BLaER1 treated with 17β-estradiol and CSF1 and Interleukin-3, amounts not matched to agents 10 nM and 100 nM (cell line): ENCODE data around the gene PARD3B.

Experiments used
- H3K27ac ChIP-seq, 11 experiments: shearing (Covaris generic); formaldehyde crosslinking; 2 replicates each; pipeline ENCODE4 v1.8.1; 2022
- H3K27me3 ChIP-seq, 11 experiments: shearing (Covaris generic); formaldehyde crosslinking; 2 replicates each; pipeline ENCODE4 v1.8.1; 2022
- H3K36me3 ChIP-seq, 11 experiments: shearing (Covaris generic); formaldehyde crosslinking; 2 replicates each; pipeline ENCODE4 v1.8.1; 2022
- H3K4me1 ChIP-seq, 10 experiments: shearing (Covaris generic); formaldehyde crosslinking; 2 replicates each; pipeline ENCODE4 v1.8.1; 2022
- H3K4me2 ChIP-seq, 11 experiments: shearing (Covaris generic); formaldehyde crosslinking; 2 replicates each; pipeline ENCODE4 v1.8.1; 2022
- H3K4me3 ChIP-seq, 10 experiments: shearing (Covaris generic); formaldehyde crosslinking; 2 replicates each; pipeline ENCODE4 v1.8.1; 2022
- H3K9ac ChIP-seq, 11 experiments: shearing (Covaris generic); formaldehyde crosslinking; 2 replicates each; pipeline ENCODE4 v1.8.1; 2022
- H3K9me3 ChIP-seq, 11 experiments: shearing (Covaris generic); formaldehyde crosslinking; replicated peaks in 1 of 11; 2 replicates each; pipeline ENCODE4 v1.8.1; 2022
- H4K20me1 ChIP-seq, 11 experiments: shearing (Covaris generic); formaldehyde crosslinking; 2 replicates each; pipeline ENCODE4 v1.8.1; 2022
- Cebpa-rat ChIP-seq, 11 experiments: shearing (Covaris generic); IDR thresholded peaks; 2 replicates each; pipeline ENCODE4 v1.8.1; 2022

The PARD3B gene

GRCh38 chr2:204663816-204664425, 118.6 kb downstream of the PARD3B start:
- Histone ChIP-seq H3K4me2 (no peak overlapping the region), H3K27ac (no peak overlapping the region), H3K9ac (no peak overlapping the region)

GRCh38 chr2:204664708-204665121, 119.4 kb downstream of the PARD3B start:
- Histone ChIP-seq H3K9me3 (no peaks in the 10 kb centered on the region), H3K4me1 (no peaks in the 10 kb centered on the region), H3K4me3 (no peak overlapping the region), H3K27ac (no peak overlapping the region), H3K4me2 (no peak overlapping the region), H3K9ac (no peak overlapping the region), H4K20me1 (no peaks in the 10 kb centered on the region), H3K36me3 (no peaks in the 10 kb centered on the region), H3K27me3 (no peaks in the 10 kb centered on the region)
- TF ChIP-seq Cebpa-rat (IDR thresholded peaks at IDR 0.05) = no peak

More at GRCh38 chr2:204663816-204664425, 118.6 kb downstream of the PARD3B start:
- Histone ChIP-seq H4K20me1 (no peaks in the 10 kb centered on the region), H3K9me3 (no peaks in the 10 kb centered on the region), H3K36me3 (no peaks in the 10 kb centered on the region), H3K27me3 (no peaks in the 10 kb centered on the region), H3K4me3 (no peak overlapping the region), H3K4me1 (no peaks in the 10 kb centered on the region)
- TF ChIP-seq Cebpa-rat (IDR thresholded peaks at IDR 0.05) = no peak

GRCh38 chr2:204665207-204665606, 119.9 kb downstream of the PARD3B start:
- H3K27ac ChIP-seq = no peak overlapping the region
- H3K9ac ChIP-seq = no peak overlapping the region
- no peak for TF ChIP-seq Cebpa-rat (IDR thresholded peaks at IDR 0.05)
- H3K9me3 ChIP-seq = no peaks in the 10 kb centered on the region
- no peaks in the 10 kb centered on the region for H3K4me1 ChIP-seq
- no peak overlapping the region for H3K4me3 ChIP-seq
- no peaks in the 10 kb centered on the region for H3K36me3 ChIP-seq
- H4K20me1 ChIP-seq = no peaks in the 10 kb centered on the region
- H3K27me3 ChIP-seq = no peaks in the 10 kb centered on the region
- H3K4me2 ChIP-seq = no peak overlapping the region

GRCh38 chr2:204665771-204666170, 120.5 kb downstream of the PARD3B start:
- Histone ChIP-seq H4K20me1 (no peaks in the 10 kb centered on the region), H3K27me3 (no peaks in the 10 kb centered on the region), H3K9ac (no peak overlapping the region), H3K27ac (no peak overlapping the region), H3K4me2 (no peak overlapping the region), H3K36me3 (no peaks in the 10 kb centered on the region), H3K9me3 (no peaks in the 10 kb centered on the region), H3K4me1 (no peaks in the 10 kb centered on the region), H3K4me3 (no peak overlapping the region)
- no peak for TF ChIP-seq Cebpa-rat (IDR thresholded peaks at IDR 0.05)

- Histone ChIP-seq H3K9ac (no peak overlapping the region), H3K4me1 (no peaks in the 10 kb centered on the region), H3K27ac (no peak overlapping the region), H3K4me2 (no peak overlapping the region), H3K4me3 (no peak overlapping the region), H3K36me3 (no peaks in the 10 kb centered on the region), H3K9me3 (no peaks in the 10 kb centered on the region), H3K27me3 (no peaks in the 10 kb centered on the region), H4K20me1 (no peaks in the 10 kb centered on the region)
- no peak for TF ChIP-seq Cebpa-rat (IDR thresholded peaks at IDR 0.05)
Observed at GRCh38 chr2:204667990-204668389, 122.7 kb downstream of the PARD3B start.

GRCh38 chr2:204669382-204669781, 124.1 kb downstream of the PARD3B start:
- Histone ChIP-seq H3K36me3 (no peaks in the 10 kb centered on the region), H3K9me3 (no peaks in the 10 kb centered on the region), H4K20me1 (no peaks in the 10 kb centered on the region), H3K4me3 (no peak overlapping the region), H3K9ac (no peak overlapping the region), H3K27me3 (no peaks in the 10 kb centered on the region), H3K4me1 (no peaks in the 10 kb centered on the region), H3K27ac (no peak overlapping the region), H3K4me2 (no peak overlapping the region)
- TF ChIP-seq Cebpa-rat (IDR thresholded peaks at IDR 0.05) = no peak

- H3K27me3 ChIP-seq = no peaks in the 10 kb centered on the region
- no peak overlapping the region for H3K4me2 ChIP-seq
- no peaks in the 10 kb centered on the region for H3K36me3 ChIP-seq
- no peak overlapping the region for H3K4me3 ChIP-seq
- no peaks in the 10 kb centered on the region for H3K9me3 ChIP-seq
- H3K4me1 ChIP-seq = no peaks in the 10 kb centered on the region
- no peak overlapping the region for H3K9ac ChIP-seq
- no peak overlapping the region for H3K27ac ChIP-seq
- H4K20me1 ChIP-seq = no peaks in the 10 kb centered on the region
- no peak for TF ChIP-seq Cebpa-rat (IDR thresholded peaks at IDR 0.05)
Observed at GRCh38 chr2:204670124-204670523, 124.8 kb downstream of the PARD3B start.

GRCh38 chr2:204670756-204671155, 125.5 kb downstream of the PARD3B start:
- Histone ChIP-seq H3K4me2 (no peak overlapping the region), H4K20me1 (no peaks in the 10 kb centered on the region), H3K9ac (no peak overlapping the region), H3K27me3 (no peaks in the 10 kb centered on the region), H3K4me3 (no peak overlapping the region), H3K27ac (no peak overlapping the region), H3K4me1 (no peaks in the 10 kb centered on the region), H3K9me3 (no peaks in the 10 kb centered on the region), H3K36me3 (no peaks in the 10 kb centered on the region)
- no peak for TF ChIP-seq Cebpa-rat (IDR thresholded peaks at IDR 0.05)

- Histone ChIP-seq H4K20me1 (no peaks in the 10 kb centered on the region), H3K36me3 (no peaks in the 10 kb centered on the region), H3K4me3 (no peak overlapping the region), H3K27ac (no peak overlapping the region), H3K9ac (no peak overlapping the region), H3K4me2 (no peak overlapping the region), H3K27me3 (no peaks in the 10 kb centered on the region), H3K4me1 (no peaks in the 10 kb centered on the region), H3K9me3 (no peaks in the 10 kb centered on the region)
- TF ChIP-seq Cebpa-rat (IDR thresholded peaks at IDR 0.05) = no peak
Observed at GRCh38 chr2:204672772-204673171, 127.5 kb downstream of the PARD3B start.

GRCh38 chr2:204673877-204674276, 128.6 kb downstream of the PARD3B start:
- no peaks in the 10 kb centered on the region for H3K9me3 ChIP-seq
- H3K4me2 ChIP-seq = no peak overlapping the region
- no peaks in the 10 kb centered on the region for H3K4me1 ChIP-seq
- no peaks in the 10 kb centered on the region for H3K36me3 ChIP-seq
- H3K27me3 ChIP-seq = no peaks in the 10 kb centered on the region
- H3K9ac ChIP-seq = no peak overlapping the region
- no peaks in the 10 kb centered on the region for H4K20me1 ChIP-seq
- no peak overlapping the region for H3K27ac ChIP-seq
- TF ChIP-seq Cebpa-rat (IDR thresholded peaks at IDR 0.05) = no peak
- no peak overlapping the region for H3K4me3 ChIP-seq
